AG04449 (cell line): ENCODE results near the gene PLEKHG7.
"Not testable (repeated sequence)": the region's sequence is repeated elsewhere in the genome, so short reads cannot be mapped to it uniquely, and the experiment has no call there.

ENCODE experiments used
- CTCF ChIA-PET: fragments of 350-600 bp; formaldehyde crosslinking; extraction: SDS; loops from one replicate; lab custom pipeline; 2021; ENCODE audit warnings: antibody characterized with exemption; lab: Yijun Ruan, JAX
- POLR2A ChIA-PET: fragments of 400-600, 350-600 bp; formaldehyde crosslinking; extraction: SDS; loops from one replicate; lab custom pipeline; 2020; ENCODE audit warnings: antibody characterized with exemption, inconsistent platforms; lab: Yijun Ruan, JAX
- DNase-seq: peaks from one replicate; pipeline ENCODE4 v3.0.0-alpha.2; 2010; ENCODE audit warnings: low read depth, low spot score
- H3K4me3 ChIP-seq: 2 replicates; pipeline ENCODE4 v1.5.1; 2011; ENCODE audit warnings: low read depth, mild to moderate bottlenecking, control low read depth, low read length
- TF ChIP-seq, protein P1 (sequence below): IDR thresholded peaks from one replicate; pipeline ENCODE4 v1.5.1; 2011; ENCODE audit warnings: mild to moderate bottlenecking, moderate library complexity, low read length, control low read depth, inconsistent platforms; ENCODE audit not compliant: insufficient read depth; ENCODE audit errors: missing control alignments

PLEKHG7 gene

DNA sequence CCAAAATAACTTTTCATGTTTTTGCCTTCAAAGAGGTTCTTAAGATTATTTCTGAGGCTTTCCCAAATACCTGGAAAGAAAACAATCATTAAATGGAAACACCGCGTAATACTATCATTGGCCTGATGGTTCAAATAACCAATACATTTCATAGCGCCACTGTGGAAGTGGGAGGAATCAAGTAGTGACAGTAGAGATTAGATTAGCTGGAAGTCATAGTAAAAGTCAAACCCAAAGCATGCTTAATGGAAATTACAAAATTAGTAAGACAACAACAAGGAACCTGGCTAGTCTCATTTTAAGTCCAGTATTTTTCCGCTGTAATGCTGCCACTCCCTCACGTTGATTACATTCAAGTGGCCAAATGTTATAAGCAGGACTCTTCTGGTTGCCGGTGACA is 41.5 kb upstream of the PLEKHG7 start:
- no peak for DNase-seq
- TF ChIP-seq, protein P1, sequence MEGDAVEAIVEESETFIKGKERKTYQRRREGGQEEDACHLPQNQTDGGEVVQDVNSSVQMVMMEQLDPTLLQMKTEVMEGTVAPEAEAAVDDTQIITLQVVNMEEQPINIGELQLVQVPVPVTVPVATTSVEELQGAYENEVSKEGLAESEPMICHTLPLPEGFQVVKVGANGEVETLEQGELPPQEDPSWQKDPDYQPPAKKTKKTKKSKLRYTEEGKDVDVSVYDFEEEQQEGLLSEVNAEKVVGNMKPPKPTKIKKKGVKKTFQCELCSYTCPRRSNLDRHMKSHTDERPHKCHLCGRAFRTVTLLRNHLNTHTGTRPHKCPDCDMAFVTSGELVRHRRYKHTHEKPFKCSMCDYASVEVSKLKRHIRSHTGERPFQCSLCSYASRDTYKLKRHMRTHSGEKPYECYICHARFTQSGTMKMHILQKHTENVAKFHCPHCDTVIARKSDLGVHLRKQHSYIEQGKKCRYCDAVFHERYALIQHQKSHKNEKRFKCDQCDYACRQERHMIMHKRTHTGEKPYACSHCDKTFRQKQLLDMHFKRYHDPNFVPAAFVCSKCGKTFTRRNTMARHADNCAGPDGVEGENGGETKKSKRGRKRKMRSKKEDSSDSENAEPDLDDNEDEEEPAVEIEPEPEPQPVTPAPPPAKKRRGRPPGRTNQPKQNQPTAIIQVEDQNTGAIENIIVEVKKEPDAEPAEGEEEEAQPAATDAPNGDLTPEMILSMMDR = no peak
- ChIA-PET CTCF (no interaction called here), POLR2A (no interaction called here)
- no peak overlapping the region for H3K4me3 ChIP-seq

DNA sequence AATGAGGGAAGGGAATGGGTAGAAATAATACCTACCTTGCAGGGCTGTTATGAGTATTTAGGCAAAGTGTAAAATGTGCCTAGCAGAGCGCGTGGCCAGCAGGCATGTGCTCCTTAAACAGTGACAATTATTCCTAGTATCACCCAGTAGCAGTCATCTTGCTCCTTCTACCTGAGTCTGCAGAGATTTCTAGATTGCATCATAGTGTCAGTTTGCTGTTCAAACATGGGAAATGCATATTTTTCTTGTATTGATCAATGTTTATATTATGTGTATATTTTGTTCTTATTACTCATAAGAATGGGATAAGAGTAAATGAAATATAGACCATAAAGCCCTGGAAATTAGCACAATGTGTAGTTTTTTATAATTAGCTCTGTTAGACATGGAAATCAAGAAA is 37.3 kb upstream of the PLEKHG7 start:
- POLR2A ChIA-PET = no interaction called here
- no peak overlapping the region for H3K4me3 ChIP-seq
- TF ChIP-seq, protein P1 = no peak
- CTCF ChIA-PET = no interaction called here
- no peak for DNase-seq

DNA sequence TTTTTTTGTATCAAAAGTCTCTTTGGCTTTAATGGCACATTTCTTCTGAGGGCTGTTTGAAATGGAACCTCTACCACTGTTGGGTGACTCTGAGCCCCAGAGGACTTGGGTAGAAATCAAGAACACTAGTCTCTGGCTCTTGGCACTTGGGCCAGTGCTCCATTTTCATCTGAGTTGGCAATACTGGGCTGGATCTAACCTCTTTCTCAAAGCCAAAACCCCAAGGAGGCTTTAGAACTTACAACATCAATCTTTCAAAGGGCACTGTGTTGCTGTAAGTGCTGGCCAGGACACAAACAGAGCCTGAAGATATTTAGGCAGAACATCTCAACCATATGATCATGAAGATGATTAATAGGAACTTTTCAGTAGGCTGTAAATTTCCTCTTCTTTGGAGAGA is 34.0 kb upstream of the PLEKHG7 start:
- H3K4me3 ChIP-seq = no peak overlapping the region
- CTCF ChIA-PET = interaction anchor here (1.2 kb wide), 1 partner anchor 20 kb away, joined by 4 read pairs; no protein-coding TSS in a partner anchor
- POLR2A ChIA-PET = no interaction called here
- TF ChIP-seq, protein P1 = no peak
- DNase-seq = no peak

DNA sequence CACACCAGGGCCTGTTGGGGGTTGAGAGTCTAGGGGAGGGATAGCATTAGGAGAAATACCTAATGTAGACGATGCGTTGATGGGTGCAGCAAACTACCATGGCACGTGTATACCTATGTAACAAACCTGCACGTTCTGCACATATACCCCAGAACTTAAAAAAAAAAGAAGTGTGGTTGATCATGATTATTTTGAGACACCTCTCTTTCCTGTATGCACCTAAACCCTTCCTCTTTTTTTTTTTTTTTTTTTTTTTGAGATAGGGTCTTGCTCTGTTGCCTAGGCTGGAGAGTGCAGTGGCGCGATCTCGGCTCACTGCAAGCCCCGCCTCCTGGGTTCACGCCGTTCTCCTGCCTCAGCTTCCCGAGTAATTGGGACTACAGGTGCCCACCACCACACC is 31.3 kb upstream of the PLEKHG7 start:
- H3K4me3 ChIP-seq, CTCF ChIA-PET, POLR2A ChIA-PET, DNase-seq: not testable (repeated sequence)

DNA sequence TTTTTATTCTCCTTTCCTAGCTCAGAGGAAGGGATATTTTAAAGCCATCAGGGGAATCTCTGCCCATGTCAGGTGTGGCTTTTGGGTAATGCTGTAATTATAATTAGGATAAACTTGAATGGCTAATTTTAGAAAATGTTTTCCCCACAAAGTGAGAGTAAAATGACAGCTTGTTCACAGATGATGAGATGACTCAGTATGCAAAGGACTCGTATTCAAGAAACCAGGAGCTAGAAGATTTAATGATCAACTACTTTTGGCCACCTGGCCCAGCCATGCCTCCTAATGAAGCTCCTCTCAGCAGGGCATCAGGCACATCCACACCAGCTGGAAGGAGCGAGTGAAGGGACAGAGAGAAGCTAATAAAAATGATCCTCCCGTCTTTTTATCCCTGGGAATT is 29.0 kb upstream of the PLEKHG7 start:
- H3K4me3 ChIP-seq = no peak overlapping the region
- POLR2A ChIA-PET = no interaction called here
- CTCF ChIA-PET = interaction anchor here (0.6 kb wide), 1 partner anchor 1286 kb away, joined by 3 read pairs; no protein-coding TSS in a partner anchor
- DNase-seq = no peak
- TF ChIP-seq, protein P1 = no peak

DNA sequence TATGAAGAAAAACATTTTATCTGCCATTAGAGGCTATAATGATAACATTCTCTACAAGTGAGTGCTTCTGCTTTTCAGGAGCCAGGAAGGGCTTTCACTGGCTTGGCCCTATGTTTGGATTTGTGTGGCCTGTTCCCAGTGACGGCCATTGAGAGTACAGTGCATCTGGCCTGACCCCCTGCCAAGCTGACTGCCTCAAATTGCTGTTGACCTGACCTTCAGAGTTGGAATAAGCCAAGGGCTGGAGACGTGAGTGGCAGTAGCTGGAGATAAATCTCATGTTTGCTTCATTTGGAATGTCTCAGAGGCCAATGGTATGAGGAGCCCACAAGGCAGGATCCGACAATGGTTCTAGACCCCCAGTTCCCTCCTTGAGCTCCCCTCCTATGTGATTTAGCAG is 28.3 kb upstream of the PLEKHG7 start:
- TF ChIP-seq, protein P1 = no peak
- ChIA-PET POLR2A (no interaction called here), CTCF (interaction anchor here (0.6 kb wide), 1 partner anchor 1287 kb away, joined by 3 read pairs; no protein-coding TSS in a partner anchor)
- H3K4me3 ChIP-seq = no peak overlapping the region
- no peak for DNase-seq

DNA sequence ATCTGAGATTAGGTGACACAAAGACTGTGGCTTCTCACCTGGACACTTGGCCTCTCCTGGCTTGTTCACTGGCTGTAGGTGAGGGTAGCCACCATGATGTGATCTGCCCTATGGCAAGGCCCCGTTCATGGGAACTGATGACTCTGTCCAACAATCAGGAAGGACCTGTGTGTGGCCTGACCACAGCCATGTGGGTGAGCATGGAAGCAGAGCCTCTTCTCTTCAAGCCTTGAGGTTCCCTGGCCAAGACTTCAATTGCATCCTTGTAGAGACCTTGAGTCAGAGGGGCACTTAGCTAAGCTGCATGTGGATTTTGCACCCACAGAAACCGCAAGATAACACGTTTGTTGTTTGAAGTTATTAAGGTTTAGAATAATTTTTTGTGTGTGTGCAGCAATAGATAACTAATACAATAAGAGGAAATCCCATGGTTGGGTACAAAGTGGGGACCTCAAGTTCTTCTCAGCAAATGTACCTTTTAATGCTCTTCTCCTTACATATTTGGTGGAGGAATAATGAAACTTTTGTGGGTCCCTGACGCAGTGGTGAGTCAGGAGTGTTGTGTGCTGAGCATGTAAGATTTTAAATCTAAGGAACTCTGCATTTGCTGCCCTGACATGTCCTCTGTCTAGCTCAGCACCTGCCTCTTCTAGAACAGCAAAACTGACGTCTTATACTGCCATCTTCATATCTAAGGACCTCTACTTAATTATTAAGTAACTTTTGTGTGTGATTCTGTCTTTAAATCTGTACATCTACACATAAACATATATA is 27.5 kb upstream of the PLEKHG7 start:
- no peak overlapping the region for H3K4me3 ChIP-seq
- ChIA-PET CTCF (interaction anchor here (0.7 kb wide), 1 partner anchor 13 kb away, joined by 3 read pairs; no protein-coding TSS in a partner anchor), POLR2A (no interaction called here)
- DNase-seq = no peak
- TF ChIP-seq, protein P1 = no peak
